Ascending aorta (tissue), 2 donors: Measurements from ENCODE around the gene KRTAP4-9. TPM values are rescaled to one million over a fixed set of nuclear protein-coding genes. Genes with fewer than 3 reads are reported as not detected.

Experiments used
- DNase-seq, 2 donors: peaks; one replicate each; pipeline ENCODE4 v3.0.0-alpha.2; 2019; ENCODE audit warnings: low spot score in 2 of 2
- H3K27ac ChIP-seq, 2 donors: fragments of 200-600 bp; sonication (generic); one replicate each; pipeline ENCODE4 v1.5.1; 2016 to 2017; ENCODE audit warnings: mild to moderate bottlenecking in 1 of 2
- H3K27me3 ChIP-seq: fragments of 200-600 bp; sonication (generic); one replicate; pipeline ENCODE4 v1.5.1; 2017
- H3K36me3 ChIP-seq, 2 donors: fragments of 200-600 bp; sonication (generic); one replicate each; pipeline ENCODE4 v1.5.1; 2016
- H3K4me1 ChIP-seq, 2 donors: fragments of 200-600 bp; sonication (generic); one replicate each; pipeline ENCODE4 v1.5.1; 2016 to 2017; ENCODE audit warnings: mild to moderate bottlenecking in 1 of 2
- H3K4me3 ChIP-seq, 2 donors: fragments of 200-600 bp; sonication (generic); one replicate each; pipeline ENCODE4 v1.5.1; 2016 to 2017; ENCODE audit warnings: mild to moderate bottlenecking in 1 of 2
- H3K9me3 ChIP-seq, 2 donors: fragments of 200-600 bp; sonication (generic); one replicate each; pipeline ENCODE4 v1.5.1; 2016
- CTCF ChIP-seq, 3 experiments: fragments of 200-600 bp in 2 of 3; fragments of 450-650 bp in 1 of 3; sonication (generic) in 2 of 3; IDR thresholded peaks; one replicate each; pipeline ENCODE4 v1.5.1; 2016 to 2019; ENCODE audit warnings: antibody characterized with exemption in 3 of 3, mild to moderate bottlenecking in 1 of 3, moderate library complexity in 1 of 3
- intact Hi-C: fragments of 100-400 bp; cut with DNase I; formaldehyde crosslinking; loops from one replicate; pipeline ENCODE4 v1.15.1; 2023
- total RNA-seq: library from RNA; depleted of rRNA; stranded (reverse); fragments of >200 nt; gene quantifications from one replicate; pipeline ENCODE4 v1.1.0, GENCODE V29; 2016

KRTAP4-9 gene
- total RNA-seq, 1 donor from 2014 or later = not detected

GRCh38 chr17:41153856-41154255 is 48.7 kb downstream of the KRTAP4-9 start:
- no peak for TF ChIP-seq CTCF (IDR thresholded peaks at IDR 0.05)
- intact Hi-C loops = no loop called here
- no peaks in the 10 kb centered on the region for H3K4me1 ChIP-seq
- H3K27ac ChIP-seq = no peak overlapping the region
- no peaks in the 10 kb centered on the region for H3K27me3 ChIP-seq
- H3K9me3 ChIP-seq = no peaks in the 10 kb centered on the region
- no peaks in the 10 kb centered on the region for H3K36me3 ChIP-seq
- no peak overlapping the region for H3K4me3 ChIP-seq
- no peak for DNase-seq

Other genes starting within 250 kb of the KRTAP4-9 start
- gene KRT12, start 238.2 kb upstream of the KRTAP4-9 start, total RNA-seq = not detected
- not detected for gene KRT20, start 220.1 kb upstream of the KRTAP4-9 start, total RNA-seq
- gene KRT23, start 167.7 kb upstream of the KRTAP4-9 start, total RNA-seq = not detected
- gene KRT39, start 138.4 kb upstream of the KRTAP4-9 start, total RNA-seq = not detected
- gene KRT40, start 121.1 kb upstream of the KRTAP4-9 start, total RNA-seq = not detected
- gene KRTAP3-3, start 111.2 kb upstream of the KRTAP4-9 start, total RNA-seq = not detected
- not detected for gene KRTAP3-2, start 105.5 kb upstream of the KRTAP4-9 start, total RNA-seq
- not detected for gene KRTAP3-1, start 96.3 kb upstream of the KRTAP4-9 start, total RNA-seq
- not detected for gene KRTAP1-5, start 78.2 kb upstream of the KRTAP4-9 start, total RNA-seq
- not detected for gene KRTAP1-4, start 75.2 kb upstream of the KRTAP4-9 start, total RNA-seq
- gene KRTAP1-3, start 70.5 kb upstream of the KRTAP4-9 start, total RNA-seq = not detected
- not detected for gene KRTAP1-1, start 63.9 kb upstream of the KRTAP4-9 start, total RNA-seq
- not detected for gene KRTAP2-1, start 58.1 kb upstream of the KRTAP4-9 start, total RNA-seq
- not detected for gene KRTAP2-2, start 50.2 kb upstream of the KRTAP4-9 start, total RNA-seq
- gene KRTAP2-3, start 45.3 kb upstream of the KRTAP4-9 start, total RNA-seq = not detected
- not detected for gene KRTAP2-4, start 39.5 kb upstream of the KRTAP4-9 start, total RNA-seq
- not detected for gene KRTAP4-7, start 21.2 kb upstream of the KRTAP4-9 start, total RNA-seq
- not detected for gene KRTAP4-8, start 7.2 kb upstream of the KRTAP4-9 start, total RNA-seq
- gene KRTAP4-16, start 3.2 kb upstream of the KRTAP4-9 start, total RNA-seq = not detected
- not detected for gene KRTAP4-11, start 13.0 kb downstream of the KRTAP4-9 start, total RNA-seq
- not detected for gene KRTAP4-12, start 18.8 kb downstream of the KRTAP4-9 start, total RNA-seq
- gene KRTAP4-6, start 35.2 kb downstream of the KRTAP4-9 start, total RNA-seq = not detected
- gene KRTAP4-5, start 44.4 kb downstream of the KRTAP4-9 start, total RNA-seq = not detected
- gene KRTAP4-4, start 55.4 kb downstream of the KRTAP4-9 start, total RNA-seq = not detected
- gene KRTAP4-3, start 62.8 kb downstream of the KRTAP4-9 start, total RNA-seq = not detected
- gene KRTAP4-2, start 72.8 kb downstream of the KRTAP4-9 start, total RNA-seq = not detected
- gene KRTAP4-1, start 79.5 kb downstream of the KRTAP4-9 start, total RNA-seq = not detected
- gene KRTAP9-1, start 84.5 kb downstream of the KRTAP4-9 start, total RNA-seq = not detected
- gene KRTAP9-2, start 121.3 kb downstream of the KRTAP4-9 start, total RNA-seq = not detected
- gene KRTAP9-3, start 127.1 kb downstream of the KRTAP4-9 start, total RNA-seq = not detected
- not detected for gene KRTAP9-8, start 132.6 kb downstream of the KRTAP4-9 start, total RNA-seq
- not detected for gene KRTAP9-4, start 144.3 kb downstream of the KRTAP4-9 start, total RNA-seq
- gene KRTAP9-9, start 150.0 kb downstream of the KRTAP4-9 start, total RNA-seq = not detected
- not detected for gene KRTAP9-6, start 160.0 kb downstream of the KRTAP4-9 start, total RNA-seq
- gene KRTAP9-7, start 170.3 kb downstream of the KRTAP4-9 start, total RNA-seq = not detected
- not detected for gene KRTAP29-1, start 197.5 kb downstream of the KRTAP4-9 start, total RNA-seq
- gene KRTAP16-1, start 203.9 kb downstream of the KRTAP4-9 start, total RNA-seq = not detected
- gene KRTAP17-1, start 210.3 kb downstream of the KRTAP4-9 start, total RNA-seq = not detected
- gene KRT33A, start 245.4 kb downstream of the KRTAP4-9 start, total RNA-seq = not detected